ENCODE results near the gene SNW1.

The SNW1 gene

DNA sequence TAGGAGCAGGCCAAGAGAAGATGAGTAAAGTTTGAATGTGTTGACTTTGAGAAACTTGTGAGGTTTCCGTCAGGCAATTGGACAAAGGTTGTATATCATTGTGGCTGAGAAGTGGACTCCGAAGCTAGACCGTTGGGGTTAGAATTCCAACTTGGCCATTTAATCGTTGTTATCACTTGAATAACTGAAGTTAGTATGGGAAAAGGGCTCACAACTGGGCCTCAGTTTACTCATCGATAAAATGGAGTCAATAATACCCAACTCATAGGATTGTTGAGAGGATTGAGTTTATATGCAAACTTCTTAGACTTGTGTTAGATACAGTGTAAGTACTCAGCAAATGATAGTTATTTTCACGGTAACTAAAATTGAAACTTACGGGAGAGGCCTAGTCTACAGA is 52.2 kb downstream of the SNW1 start:
- no peak for TF ChIP-seq GATA3 (IDR thresholded peaks at IDR 0.05; ENCODE audit: low read depth, low read length)
- TF ChIP-seq GATA2 (IDR thresholded peaks at IDR 0.05; ENCODE audit: low read depth, low read length) = no peak

DNA sequence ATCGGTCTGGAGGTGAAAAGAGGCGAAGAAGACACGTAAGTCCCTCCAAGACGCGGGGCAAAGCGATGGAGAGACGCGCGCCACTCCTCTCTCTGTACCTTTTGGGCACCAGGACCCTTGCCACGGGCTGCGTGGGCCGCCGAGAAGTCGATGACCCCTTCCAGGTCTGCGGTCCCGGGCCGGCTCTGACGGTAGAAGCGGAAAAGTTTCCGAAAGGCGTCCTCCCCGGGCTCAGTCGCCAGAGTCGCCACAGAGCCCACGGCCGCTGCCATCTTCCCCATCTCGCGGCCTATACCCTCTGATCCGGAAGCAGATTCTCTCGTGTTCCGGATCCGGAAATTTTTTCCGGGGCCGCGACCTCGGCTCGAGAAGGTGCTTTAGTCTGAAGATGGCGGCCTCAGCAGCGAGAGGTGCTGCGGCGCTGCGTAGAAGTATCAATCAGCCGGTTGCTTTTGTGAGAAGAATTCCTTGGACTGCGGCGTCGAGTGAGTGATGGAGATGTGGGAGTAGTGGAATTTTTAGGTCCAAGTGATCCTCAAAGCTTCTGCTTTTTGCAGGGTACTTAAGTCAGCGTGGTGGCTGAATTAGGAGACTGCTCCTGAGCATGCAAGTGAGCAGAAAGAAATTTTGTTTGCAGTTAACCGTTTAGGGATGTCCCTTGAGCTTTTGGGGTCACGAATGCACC is 53.1 kb downstream of the SNW1 start, which contains the start of the genes ALKBH1 and SLIRP:
Gene ALKBH1 (minus strand): TSS at position 300 of the 685 bp plus-strand sequence. CDS start 19 bp downstream, at position 281.
Gene SLIRP (plus strand): TSS at position 380 of the 685 bp plus-strand sequence. CDS start 9 bp downstream, at position 389.
- TF ChIP-seq GATA3 (IDR thresholded peaks at IDR 0.05; ENCODE audit: low read depth, low read length) = no peak
- peak; percentile 60 for TF ChIP-seq GATA2 (IDR thresholded peaks at IDR 0.05; ENCODE audit: low read depth, low read length)

- no peak for TF ChIP-seq GATA2 (IDR thresholded peaks at IDR 0.05; ENCODE audit: low read depth, low read length)
These were observed 53.6 kb downstream of the SNW1 start for GRCh38 chr14:77707355-77707723.

- TF ChIP-seq GATA3 (IDR thresholded peaks at IDR 0.05; ENCODE audit: low read depth, low read length) (no peak), GATA2 (IDR thresholded peaks at IDR 0.05; ENCODE audit: low read depth, low read length) (no peak)
These were observed 69.7 kb downstream of the SNW1 start for GRCh38 chr14:77691259-77691658.

DNA sequence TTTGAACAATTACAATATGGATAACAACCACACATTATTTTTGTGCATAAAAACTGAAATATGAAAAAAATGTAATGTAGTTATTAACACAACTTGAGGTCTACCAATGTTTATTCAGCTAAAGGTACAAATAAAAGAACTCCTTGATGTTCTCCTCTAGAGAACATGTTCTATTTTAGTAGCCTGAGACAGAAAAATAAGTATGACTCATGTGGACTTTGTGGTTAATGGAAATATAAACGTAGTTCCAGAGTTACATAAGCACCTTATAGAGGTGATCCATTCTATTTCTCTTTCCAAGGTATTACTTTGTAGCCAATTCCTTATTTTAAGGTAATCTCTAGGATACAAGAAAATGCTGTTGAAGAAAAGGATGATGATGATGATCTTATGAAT is 78.8 kb downstream of the SNW1 start:
- TF ChIP-seq GATA3 (IDR thresholded peaks at IDR 0.05; ENCODE audit: low read depth, low read length) = no peak
- no peak for TF ChIP-seq GATA2 (IDR thresholded peaks at IDR 0.05; ENCODE audit: low read depth, low read length)

- no peak for TF ChIP-seq GATA2 (IDR thresholded peaks at IDR 0.05; ENCODE audit: low read depth, low read length)
These were observed 79.5 kb downstream of the SNW1 start for GRCh38 chr14:77681196-77682157.

DNA sequence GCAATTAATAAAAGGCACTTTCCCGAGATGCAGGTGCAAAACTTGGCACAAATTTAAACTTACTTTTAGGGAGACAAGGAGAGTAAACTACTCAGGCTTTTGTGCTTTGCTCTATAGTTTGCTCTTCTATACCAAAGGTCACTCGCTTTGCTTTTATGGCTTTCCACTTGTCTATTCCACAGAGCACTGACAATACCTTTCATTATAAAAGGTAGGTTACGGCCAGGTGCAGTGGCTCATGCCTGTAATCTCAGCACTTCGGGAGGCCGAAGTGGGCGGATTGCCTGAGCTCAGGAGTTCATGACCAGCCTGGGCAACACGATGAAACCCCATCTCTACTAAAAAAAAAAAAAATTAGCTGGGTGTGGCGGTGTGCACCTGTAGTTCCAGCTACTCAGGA is 86.0 kb downstream of the SNW1 start:
- TF ChIP-seq GATA2 (IDR thresholded peaks at IDR 0.05; ENCODE audit: low read depth, low read length) (no peak), GATA3 (IDR thresholded peaks at IDR 0.05; ENCODE audit: low read depth, low read length) (no peak)

DNA sequence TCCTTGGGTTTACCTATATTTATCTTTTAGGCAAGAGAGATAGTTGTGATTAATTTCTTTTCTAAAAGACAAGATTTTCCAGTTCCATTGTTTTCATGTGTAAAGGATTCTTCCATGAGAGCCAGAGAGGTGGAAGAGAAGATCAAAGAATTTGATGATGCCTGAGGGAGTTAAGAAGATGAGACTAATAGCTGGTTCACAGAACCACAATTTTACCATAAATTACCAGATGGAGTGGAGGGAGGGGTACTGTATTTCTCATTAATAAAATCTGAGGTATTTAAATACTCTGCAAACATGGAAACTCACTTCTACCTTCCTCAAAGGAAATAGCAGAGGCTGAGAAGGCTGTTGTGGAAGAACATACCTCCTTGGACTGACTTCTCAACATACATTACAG is 87.8 kb downstream of the SNW1 start:
- TF ChIP-seq GATA2 (IDR thresholded peaks at IDR 0.05; ENCODE audit: low read depth, low read length) = no peak
- TF ChIP-seq GATA3 (IDR thresholded peaks at IDR 0.05; ENCODE audit: low read depth, low read length) = no peak
